ENCODE data around the gene BPHL. TPM values are rescaled to one million over a fixed set of nuclear protein-coding genes. Genes with fewer than 3 reads are reported as not detected.
"Not testable (repeated sequence)": the region's sequence is repeated elsewhere in the genome, so short reads cannot be mapped to it uniquely, and the experiment has no call there.

Gene BPHL
- total and polyA plus RNA-seq, 2 experiments from 2014 or later = 22.8 to 45.5 TPM

GRCh38 chr6:3197734-3198133, 79.2 kb downstream of the BPHL start:
- not testable (repeated sequence) for H3K9me2 ChIP-seq (ENCODE audit: insufficient read depth); H4K20me1 ChIP-seq (replicated peaks; ENCODE audit: insufficient read depth); ATAC-seq; H3K27ac ChIP-seq (ENCODE audit: low read depth); H3K27me3 Mint-ChIP-seq (ENCODE audit: insufficient read depth, low read depth, poor library complexity); H3K4me3 ChIP-seq; H3K36me3 ChIP-seq (ENCODE audit: insufficient read depth); H3K79me2 ChIP-seq (replicated peaks; ENCODE audit: insufficient read depth); H3K27ac Mint-ChIP-seq; H2AFZ ChIP-seq; H3F3A ChIP-seq (replicated peaks; ENCODE audit: low read depth); DNase-seq (ENCODE audit: low spot score); H3K36me3 Mint-ChIP-seq (ENCODE audit: low read depth); H3K9me3 Mint-ChIP-seq; H3K27me3 ChIP-seq (ENCODE audit: insufficient read depth); H3K4me3 Mint-ChIP-seq; H3K4me2 ChIP-seq
- peaks cover 36% of the 10 kb centered on the region for H3K4me1 ChIP-seq (ENCODE audit: insufficient read depth)
- peaks cover 19% of the 10 kb centered on the region for H3K4me1 Mint-ChIP-seq

GRCh38 chr6:3199382-3199781, 80.9 kb downstream of the BPHL start:
- Histone ChIP-seq H2AFZ (no peak overlapping the region), H3K36me3 (ENCODE audit: insufficient read depth) (no peaks in the 10 kb centered on the region), H3K4me1 (ENCODE audit: insufficient read depth) (peaks cover 20% of the 10 kb centered on the region), H3K27me3 (ENCODE audit: insufficient read depth) (no peaks in the 10 kb centered on the region), H3F3A (replicated peaks; ENCODE audit: low read depth) (no peaks in the 10 kb centered on the region; the same call in 1 of the 2 replicates), H4K20me1 (replicated peaks; ENCODE audit: insufficient read depth) (no peaks in the 10 kb centered on the region), H3K4me2 (no peak overlapping the region), H3K79me2 (replicated peaks; ENCODE audit: insufficient read depth) (no peaks in the 10 kb centered on the region), H3K27ac (ENCODE audit: low read depth) (no peak overlapping the region), H3K4me3 (no peak overlapping the region), H3K9me2 (ENCODE audit: insufficient read depth) (peaks cover 5% of the 10 kb centered on the region; the same call in 1 of the 2 replicates)
- Mint-ChIP-seq H3K4me3 (no peak overlapping the region), H3K4me1 (peaks cover 18% of the 10 kb centered on the region; the same call in 2 of the 3 replicates), H3K36me3 (ENCODE audit: low read depth) (no peaks in the 10 kb centered on the region), H3K9me3 (0 out of 3 replicates have a peak, but pooled peaks cover 6% of the 10 kb centered on the region), H3K27me3 (ENCODE audit: insufficient read depth, low read depth, poor library complexity) (no peaks in the 10 kb centered on the region), H3K27ac (no peak overlapping the region)
- TF ChIP-seq CREB1 (CRISPR knock-in tag; IDR thresholded peaks at IDR 0.05; ENCODE audit: low read depth) (no peak), JUNB (IDR thresholded peaks at IDR 0.05; ENCODE audit: unreplicated experiment) (no peak), CTCF (conservative IDR thresholded peaks at IDR 0.05; ENCODE audit: low read depth in 2 of 2) (no peak), ETS1 (IDR thresholded peaks at IDR 0.05) (no peak), REST (IDR thresholded peaks at IDR 0.05; ENCODE audit: unreplicated experiment) (no peak)
- DNase-seq (ENCODE audit: low spot score) (no peak), ATAC-seq (no peak)
